Measurements from ENCODE around the gene TBC1D22A. TPM values are rescaled to one million over a fixed set of nuclear protein-coding genes. Genes with fewer than 3 reads are reported as not detected.

Gene TBC1D22A
- total RNA-seq, 1 experiment from 2014 or later = 20.9 TPM

GRCh38 chr22:46954781-46955180 is 192.3 kb downstream of the TBC1D22A start:
- CTCF ChIA-PET = no interaction called here

More at GRCh38 chr22:46954781-46955180, 192.3 kb downstream of the TBC1D22A start:
- intact Hi-C loops (cut with micrococcal nuclease) = no loop called here
- Histone ChIP-seq H3K9me2 (ENCODE audit: insufficient read depth) (no peaks in the 10 kb centered on the region), H3K36me3 (ENCODE audit: control insufficient read depth in 1 of 2, insufficient read depth in 2 of 2, low read length in 2 of 2) (no peaks in the 10 kb centered on the region), H3K79me2 (ENCODE audit: insufficient read depth, low read length) (no peaks in the 10 kb centered on the region), H3K4me3 (replicated peaks in 1 of 2; ENCODE audit: low read depth in 1 of 2, low read length in 2 of 2) (no peak overlapping the region), H3K27me3 (ENCODE audit: insufficient read depth, low read length) (no peaks in the 10 kb centered on the region), H3K9ac (ENCODE audit: low read length) (no peak overlapping the region), H3K9me3 (ENCODE audit: control insufficient read depth in 1 of 2, insufficient read depth in 1 of 2, low read depth in 1 of 2, low read length in 2 of 2) (no peaks in the 10 kb centered on the region), H3K27ac (ENCODE audit: low read depth, low read length) (no peak overlapping the region), H3K4me2 (ENCODE audit: low read length) (no peak overlapping the region), H3K4me1 (ENCODE audit: control insufficient read depth in 1 of 2, insufficient read depth in 2 of 2, low read length in 2 of 2) (no peaks in the 10 kb centered on the region), H4K20me1 (ENCODE audit: insufficient read depth) (no peaks in the 10 kb centered on the region), H2AFZ (ENCODE audit: low read depth, low read length, poor library complexity, severe bottlenecking) (no peak overlapping the region)
- DNase-seq (ENCODE audit: low read depth, low spot score) = no peak
- ChIA-PET RAD21 (ENCODE audit: low non-redundant PET in 1 of 2, low total read pairs in 2 of 2, uncharacterized antibody in 2 of 2, unreplicated experiment in 2 of 2) (no interaction called here), POLR2A (no interaction called here)
- ATAC-seq = no peak
- no TSS peak for BruUV-seq (replicated peaks)
- no peak for TF ChIP-seq JUND (IDR thresholded peaks at IDR 0.05)
- no peak for TF ChIP-seq REST (IDR thresholded peaks at IDR 0.05; ENCODE audit: low read depth)
- no peak for TF ChIP-seq TCF7L2 (IDR thresholded peaks at IDR 0.05; ENCODE audit: borderline replicate concordance, extremely low read depth, insufficient read depth, insufficient read length)
- no peak for TF ChIP-seq CTCF (IDR thresholded peaks at IDR 0.05 in 2 of 3, conservative IDR thresholded peaks at IDR 0.05 in 1 of 3; ENCODE audit: borderline replicate concordance in 1 of 3, insufficient read depth in 1 of 3, low read depth in 2 of 3, low read length in 2 of 3)
- TF ChIP-seq RAD21 (IDR thresholded peaks at IDR 0.05; ENCODE audit: low read depth) = no peak
- TF ChIP-seq ZBTB33 (IDR thresholded peaks at IDR 0.05; ENCODE audit: extremely low read depth, insufficient replicate concordance, low read length) = no peak
- no peak for TF ChIP-seq CEBPB (IDR thresholded peaks at IDR 0.05; ENCODE audit: low read depth)
- TF ChIP-seq EZH2phosphoT487 (IDR thresholded peaks at IDR 0.05; ENCODE audit: borderline replicate concordance) = no peak
- TF ChIP-seq ELF1 (IDR thresholded peaks at IDR 0.05; ENCODE audit: borderline replicate concordance, low read depth) = no peak
- no peak for TF ChIP-seq MAX (IDR thresholded peaks at IDR 0.05)
- no peak for TF ChIP-seq POLR2AphosphoS5 (IDR thresholded peaks at IDR 0.05; ENCODE audit: low read depth, low read length)
- no peak for TF ChIP-seq POLR2A (IDR thresholded peaks at IDR 0.05; ENCODE audit: borderline replicate concordance, extremely low read depth, insufficient read depth, insufficient read length)
- no peak for TF ChIP-seq EZH2 (IDR thresholded peaks at IDR 0.05)
- no peak for TF ChIP-seq YY1 (IDR thresholded peaks at IDR 0.05; ENCODE audit: extremely low read depth, insufficient replicate concordance, low read depth, low read length)
- TF ChIP-seq SRF (IDR thresholded peaks at IDR 0.05; ENCODE audit: low read depth) = no peak
